Fibroblast of the aortic adventitia (primary cell): ENCODE data around the gene SLC45A3. TPM values are rescaled to one million over a fixed set of nuclear protein-coding genes. Genes with fewer than 3 reads are reported as not detected.
"Not testable (repeated sequence)": the region's sequence is repeated elsewhere in the genome, so short reads cannot be mapped to it uniquely, and the experiment has no call there.

Experiments
- DNase-seq: peaks from one replicate; pipeline ENCODE4 v3.0.0-alpha.2; 2010; ENCODE audit warnings: low read depth
- H3K4me3 ChIP-seq: 2 replicates; pipeline ENCODE4 v1.5.1; 2011; ENCODE audit warnings: low read depth, mild to moderate bottlenecking, control low read depth, low read length, moderate library complexity
- CTCF ChIP-seq: IDR thresholded peaks from 2 replicates; pipeline ENCODE4 v1.5.1; 2011; ENCODE audit warnings: mild to moderate bottlenecking, low read length, control low read depth, inconsistent platforms; ENCODE audit not compliant: insufficient read depth
- total RNA-seq: library from RNA; depleted of rRNA; stranded (reverse); fragments of >200 nt; gene quantifications from 2 replicates; pipeline ENCODE4 v1.2.3, GENCODE V29; 2012; ENCODE audit warnings: low replicate concordance

SLC45A3 gene
- total RNA-seq, 1 donor = 1.7 TPM

GRCh38 chr1:205639567-205639966 lies 40.7 kb downstream of the SLC45A3 start:
- no peak overlapping the region for H3K4me3 ChIP-seq
- TF ChIP-seq CTCF = no peak
- no peak for DNase-seq

DNA sequence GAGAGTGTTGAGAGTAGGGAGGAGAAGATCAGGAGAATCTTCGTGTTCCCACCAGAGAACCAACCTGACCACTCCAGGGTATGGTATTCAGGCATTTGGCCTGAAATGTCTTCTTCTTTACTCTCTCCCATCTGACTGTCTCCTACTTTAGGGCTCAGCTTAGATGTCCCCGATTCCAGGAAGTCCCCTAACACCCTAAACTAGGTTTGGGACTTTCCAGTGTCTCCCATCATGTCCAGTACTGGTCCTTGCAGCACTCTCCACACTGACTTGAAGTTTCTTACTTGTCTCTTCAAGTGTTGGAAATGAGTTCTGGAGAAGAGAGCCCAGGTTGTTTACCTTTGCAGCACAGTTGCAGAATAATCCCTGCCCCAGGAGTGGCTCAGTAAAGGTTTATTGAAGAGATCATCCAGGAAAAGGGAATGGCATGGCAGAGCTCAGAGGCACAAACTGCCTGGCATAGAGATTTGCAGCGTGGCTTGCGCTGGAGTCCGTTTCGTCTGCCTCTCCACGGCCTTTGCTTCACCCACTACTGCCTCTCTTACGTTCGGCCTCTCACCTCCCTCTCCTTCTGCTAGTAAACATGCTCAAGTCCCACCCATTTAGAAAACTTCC lies 42.3 kb downstream of the SLC45A3 start:
- TF ChIP-seq CTCF = no peak
- no peak for DNase-seq
- no peak overlapping the region for H3K4me3 ChIP-seq

- TF ChIP-seq CTCF = no peak
- peak; percentile 33 for DNase-seq
- peak overlapping the region; percentile 28 for H3K4me3 ChIP-seq
These were observed 43.6 kb downstream of the SLC45A3 start for GRCh38 chr1:205636732-205637131.

GRCh38 chr1:205636138-205636530 lies 44.2 kb downstream of the SLC45A3 start:
- DNase-seq = not testable (repeated sequence)

GRCh38 chr1:205633421-205633976 lies 46.8 kb downstream of the SLC45A3 start:
- TF ChIP-seq CTCF = no peak
- peak; percentile 84 for DNase-seq
- H3K4me3 ChIP-seq = no peak overlapping the region

More at GRCh38 chr1:205636138-205636530, 44.2 kb downstream of the SLC45A3 start:
- not testable (repeated sequence) for H3K4me3 ChIP-seq

DNA sequence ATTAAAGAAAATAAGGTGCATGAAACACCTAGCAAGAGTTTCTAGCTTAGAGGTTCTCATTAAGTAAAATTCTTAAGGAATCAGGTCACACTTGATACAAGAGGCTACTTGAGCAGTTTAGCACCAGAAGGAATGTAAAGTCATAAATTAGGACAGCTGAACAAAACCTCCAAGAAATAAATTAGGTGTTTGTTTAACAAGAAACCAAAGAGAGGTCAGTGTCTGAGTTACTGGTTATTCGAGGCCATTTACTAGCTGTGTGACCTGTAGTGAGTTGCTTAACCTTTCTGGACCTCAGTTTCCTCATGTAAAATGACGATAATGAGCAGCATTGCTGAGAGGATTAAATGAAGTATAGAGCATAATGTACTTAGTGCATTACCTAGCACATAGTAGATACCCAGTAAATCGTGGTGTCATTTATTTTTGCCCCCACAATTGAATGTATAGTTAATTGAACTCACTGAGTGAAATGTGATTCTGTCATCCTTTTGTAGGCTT lies 47.6 kb downstream of the SLC45A3 start:
- TF ChIP-seq CTCF = no peak
- peak overlapping the region; percentile 84 for H3K4me3 ChIP-seq
- no peak for DNase-seq

- peak; percentile 79 for TF ChIP-seq CTCF
- peak within 1 kb of the TSS; percentile 84 for H3K4me3 ChIP-seq
- DNase-seq = peak; percentile 98
These were observed 48.3 kb downstream of the SLC45A3 start, which contains the start of gene ELK4 for GRCh38 chr1:205631768-205632668. Gene ELK4, minus strand, starts transcription at chr1:205632011. Its CDS starts 8,129 bp downstream, at chr1:205623882.
